Mucosa of gallbladder (tissue), 1 donor: Measurements from ENCODE around the gene KCNN1. TPM values are rescaled to one million over a fixed set of nuclear protein-coding genes. Genes with fewer than 3 reads are reported as not detected.
"Not testable (repeated sequence)": the region's sequence is repeated elsewhere in the genome, so short reads cannot be mapped to it uniquely, and the experiment has no call there.

Source experiments
- DNase-seq: peaks from one replicate; pipeline ENCODE4 v3.0.0-alpha.2; 2020; ENCODE audit warnings: low spot score
- total RNA-seq: library from RNA; stranded (reverse); gene quantifications from one replicate; pipeline ENCODE4 v1.2.1, GENCODE V29; 2021
- donor health status: DM: no; HTN: no; CAD: no.

KCNN1 gene
- total RNA-seq, 1 donor from 2014 or later = 1.6 TPM

DNA sequence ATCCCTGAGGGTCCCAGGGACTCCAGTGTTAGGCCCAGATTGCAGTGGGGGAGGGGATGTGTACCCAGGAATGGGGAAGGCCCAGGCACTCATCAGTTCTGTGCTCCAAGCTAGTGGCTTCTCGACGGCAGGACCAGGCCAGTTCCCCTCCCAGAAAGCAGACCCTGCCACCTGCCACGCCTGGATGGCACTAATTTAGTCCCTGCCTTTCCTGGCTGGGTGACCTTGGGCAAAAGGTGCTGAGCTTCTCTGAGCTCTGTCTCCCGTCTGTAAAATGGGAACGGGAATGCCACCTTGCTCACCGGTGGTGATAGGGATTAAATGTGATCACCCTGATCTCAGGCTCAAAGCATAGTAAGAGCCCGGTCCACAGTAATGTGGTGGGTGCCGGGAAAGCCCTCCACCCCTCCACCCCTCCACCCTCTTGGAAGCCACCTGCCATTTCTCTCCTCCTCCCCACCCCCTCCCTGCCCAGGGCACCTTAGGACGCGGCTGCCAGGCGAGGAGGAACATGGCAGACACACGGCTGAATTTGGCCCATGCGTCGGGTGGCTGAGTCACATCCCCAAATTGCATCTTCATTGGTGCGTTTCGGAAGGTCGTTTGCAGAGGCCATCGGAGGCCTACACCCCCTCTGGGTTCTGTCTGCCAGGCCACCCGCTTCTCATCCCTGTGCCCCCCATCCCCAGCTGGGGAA is 2.3 kb downstream of the KCNN1 start:
- no peak for DNase-seq

- DNase-seq = no peak
Measured at GRCh38 chr19:17972230-17972629, 5.3 kb downstream of the KCNN1 start.

DNA sequence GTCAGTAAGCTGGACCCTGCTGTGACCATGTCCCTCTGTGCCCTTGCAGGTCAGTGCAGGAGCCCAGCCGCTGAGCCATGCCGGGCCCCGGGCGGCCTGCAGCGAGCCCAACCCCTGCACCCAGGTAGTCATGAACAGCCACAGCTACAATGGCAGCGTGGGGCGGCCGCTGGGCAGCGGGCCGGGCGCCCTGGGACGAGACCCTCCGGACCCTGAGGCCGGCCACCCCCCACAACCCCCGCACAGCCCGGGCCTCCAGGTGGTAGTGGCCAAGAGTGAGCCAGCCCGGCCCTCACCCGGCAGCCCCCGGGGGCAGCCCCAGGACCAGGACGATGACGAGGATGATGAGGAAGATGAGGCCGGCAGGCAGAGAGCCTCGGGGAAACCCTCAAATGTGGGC is 6.9 kb downstream of the KCNN1 start:
- DNase-seq = no peak

DNA sequence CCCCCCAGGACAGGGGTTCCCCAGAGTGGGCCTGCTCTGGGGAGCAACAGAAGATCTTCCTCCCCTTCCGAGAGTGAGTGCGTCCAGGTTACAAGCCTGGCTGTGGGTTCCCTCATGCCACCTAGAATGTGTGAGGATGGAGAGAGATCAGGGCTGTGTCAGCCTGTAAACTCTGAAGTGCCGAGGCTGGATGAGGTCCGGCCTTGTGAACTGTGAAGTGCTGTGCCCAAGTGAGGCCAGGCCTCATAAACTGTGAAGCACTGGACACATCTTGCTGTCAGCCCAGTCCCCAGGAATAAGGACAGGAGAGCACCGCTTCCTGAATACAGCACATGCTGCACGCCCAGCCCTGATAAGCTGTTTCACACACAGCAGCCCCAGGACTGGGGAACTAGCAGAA is 7.6 kb downstream of the KCNN1 start:
- no peak for DNase-seq

DNA sequence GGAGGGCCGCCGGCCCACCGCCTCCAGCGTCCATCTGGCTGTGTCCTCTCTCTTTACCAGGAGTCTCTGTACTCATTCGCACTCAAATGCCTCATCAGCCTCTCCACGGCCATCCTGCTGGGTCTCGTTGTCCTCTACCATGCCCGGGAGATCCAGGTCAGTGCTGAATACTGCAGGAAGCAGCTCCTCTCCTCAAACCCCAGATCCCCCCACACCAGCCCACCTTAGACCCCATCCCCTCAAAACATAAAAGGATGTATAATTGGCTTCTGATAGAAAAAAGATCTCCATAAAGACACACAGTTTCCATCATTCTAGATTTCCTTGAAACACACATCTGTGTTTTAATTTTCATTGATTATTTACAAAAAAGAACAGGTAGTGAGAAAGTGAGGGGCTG is 8.1 kb downstream of the KCNN1 start:
- no peak for DNase-seq

GRCh38 chr19:17977021-17977420 is 10.1 kb downstream of the KCNN1 start:
- DNase-seq = no peak

- no peak for DNase-seq
Measured at GRCh38 chr19:17977488-17977887, 10.6 kb downstream of the KCNN1 start.

GRCh38 chr19:17981611-17982010 is 14.7 kb downstream of the KCNN1 start:
- no peak for DNase-seq

GRCh38 chr19:17982430-17982829 is 15.5 kb downstream of the KCNN1 start:
- DNase-seq = no peak

GRCh38 chr19:17985037-17985818 is 18.3 kb downstream of the KCNN1 start:
- no peak for DNase-seq

DNA sequence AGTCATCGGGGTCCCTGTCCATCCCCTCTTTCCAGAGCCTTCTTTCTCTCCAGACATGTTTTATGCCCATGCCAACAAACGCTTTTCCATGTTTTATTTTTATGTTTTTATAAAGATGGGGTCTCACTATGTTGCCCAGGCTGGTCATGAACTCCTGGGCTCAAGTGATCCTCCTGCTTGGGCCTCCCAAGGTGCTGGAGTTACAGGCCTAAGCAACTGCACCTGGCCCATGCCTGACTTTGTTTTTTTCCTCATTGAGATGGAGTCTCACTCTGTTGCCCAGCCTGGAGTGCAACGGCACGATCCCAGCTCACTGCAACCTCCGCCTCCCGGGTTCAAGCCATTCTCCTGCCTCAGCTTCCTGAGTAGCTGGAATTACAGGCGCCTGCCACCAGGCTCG is 19.7 kb downstream of the KCNN1 start:
- not testable (repeated sequence) for DNase-seq

DNA sequence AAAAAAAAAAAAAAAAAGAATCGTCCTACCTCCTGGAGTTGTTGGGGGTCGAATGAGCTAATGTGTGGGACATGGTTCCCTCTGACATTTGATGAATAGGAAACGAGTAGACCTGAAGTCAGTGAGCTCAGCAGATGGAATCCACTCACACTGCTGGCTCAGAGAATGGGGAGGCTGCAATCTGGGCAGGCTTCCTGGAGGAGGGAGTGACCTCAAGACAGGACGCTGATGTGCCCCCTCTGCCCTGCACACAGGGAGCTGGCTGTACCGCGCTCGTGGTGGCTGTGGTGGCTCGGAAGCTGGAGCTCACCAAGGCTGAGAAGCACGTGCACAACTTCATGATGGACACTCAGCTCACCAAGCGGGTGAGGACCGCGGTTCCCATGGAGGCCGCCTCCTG is 21.3 kb downstream of the KCNN1 start:
- DNase-seq = no peak

DNA sequence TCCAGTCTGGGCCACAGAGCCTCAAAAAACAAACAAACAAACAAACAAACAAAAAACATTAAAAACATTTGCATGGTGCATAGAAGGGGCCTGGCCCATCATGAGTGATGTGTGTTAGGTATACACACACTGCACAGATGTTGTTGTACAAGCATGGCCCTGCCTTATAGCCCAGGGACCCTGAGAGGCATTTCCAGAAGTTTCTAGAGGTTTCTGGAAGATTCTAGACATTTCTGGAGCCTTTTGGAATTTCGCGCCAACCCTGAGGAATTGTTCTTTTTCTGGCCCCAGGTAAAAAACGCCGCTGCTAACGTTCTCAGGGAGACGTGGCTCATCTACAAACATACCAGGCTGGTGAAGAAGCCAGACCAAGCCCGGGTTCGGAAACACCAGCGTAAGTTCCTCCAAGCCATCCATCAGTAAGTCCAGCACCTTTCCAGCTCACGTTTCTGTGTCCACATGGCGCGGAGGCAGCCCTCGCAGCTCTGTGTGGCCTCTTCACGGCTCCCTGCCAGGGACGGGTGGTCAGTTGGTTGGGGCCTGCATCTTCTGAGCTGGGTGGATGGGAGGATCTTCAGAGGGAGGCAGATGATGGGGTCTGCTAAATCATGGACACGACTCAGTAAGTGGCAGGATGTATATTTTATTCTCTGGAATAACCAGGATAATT is 22.7 kb downstream of the KCNN1 start:
- no peak for DNase-seq

DNA sequence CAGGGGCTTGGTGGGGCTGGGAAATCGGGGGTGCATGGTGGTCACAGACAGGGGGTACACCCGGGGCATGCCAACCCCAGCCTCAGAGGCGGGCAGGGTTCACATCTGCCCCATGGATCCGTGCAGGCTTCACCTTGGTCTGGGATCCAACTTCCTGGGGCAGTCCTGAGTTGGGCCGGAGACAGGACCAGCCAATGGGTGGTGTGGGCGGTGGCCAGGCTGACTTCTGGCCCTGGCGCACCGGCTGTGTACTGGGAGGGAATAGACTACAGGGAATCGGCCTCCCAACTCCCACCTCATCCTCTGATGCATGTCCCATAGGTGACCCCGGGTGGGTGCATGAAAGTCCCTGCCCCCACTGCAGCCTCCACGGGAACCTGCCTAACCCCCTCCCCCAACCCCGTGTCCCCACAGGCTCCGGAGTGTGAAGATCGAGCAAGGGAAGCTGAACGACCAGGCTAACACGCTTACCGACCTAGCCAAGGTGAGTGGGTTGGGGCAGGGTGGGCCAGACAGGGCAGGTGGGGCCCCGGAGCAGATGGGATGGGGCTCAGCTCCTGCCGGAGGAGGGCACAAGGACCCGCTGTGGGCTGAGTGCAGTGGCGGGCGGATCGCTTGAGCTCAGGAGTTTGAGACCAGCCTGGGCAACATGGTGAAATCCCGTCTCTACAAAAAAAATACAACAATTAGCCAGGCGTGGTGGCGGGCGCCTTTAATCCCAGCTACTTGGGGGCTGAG is 26.3 kb downstream of the KCNN1 start:
- DNase-seq = no peak

GRCh38 chr19:17996826-17997316 is 30.0 kb downstream of the KCNN1 start:
- peak; percentile 90 for DNase-seq

- no peak for DNase-seq
Measured at GRCh38 chr19:17997969-17998826, 31.3 kb downstream of the KCNN1 start.

- DNase-seq = no peak
Measured at GRCh38 chr19:17998827-17999150, 31.9 kb downstream of the KCNN1 start.

DNA sequence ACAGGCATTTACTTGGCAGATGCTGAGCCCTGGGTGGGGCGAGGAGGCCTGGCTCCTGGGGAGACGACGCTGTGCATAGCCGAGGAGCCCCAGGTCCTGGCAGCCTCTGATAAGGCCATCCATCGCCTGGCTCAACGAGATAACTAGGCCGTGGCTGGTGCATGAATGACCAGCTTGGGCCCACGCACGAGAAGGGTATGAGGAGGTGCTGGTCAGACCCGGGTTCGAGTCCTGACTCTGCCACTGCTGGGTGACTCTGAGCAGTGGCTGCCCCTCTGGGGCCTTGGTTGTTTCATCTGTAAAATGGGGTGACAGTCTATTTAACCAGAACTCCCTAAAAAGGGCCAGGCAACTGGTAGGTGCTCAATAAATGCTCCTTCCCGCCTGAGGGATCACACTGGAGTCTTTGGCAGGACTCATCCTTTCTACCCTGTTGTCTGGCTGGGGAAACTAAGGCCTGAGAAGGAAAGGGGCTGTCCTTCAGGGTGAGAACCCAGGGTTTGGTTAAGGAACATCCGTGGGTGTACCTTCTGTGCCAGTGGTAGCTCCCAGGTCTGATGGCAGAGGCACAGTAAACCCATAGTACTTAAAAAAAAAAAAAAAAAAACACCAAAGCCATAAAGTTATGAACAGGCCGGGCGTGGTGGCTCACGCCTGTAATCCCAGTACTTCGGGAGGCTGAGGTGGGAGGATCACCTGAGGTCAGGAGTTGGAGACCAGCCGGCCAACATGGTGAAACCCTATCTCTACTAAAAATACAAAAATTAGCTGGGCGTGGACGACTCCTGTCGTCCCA is 33.0 kb downstream of the KCNN1 start:
- DNase-seq = no peak

GRCh38 chr19:18000480-18000914 is 33.6 kb downstream of the KCNN1 start:
- DNase-seq = no peak
